RWPE2 (cell line): ENCODE data around the gene RGS12.

Experiments
- ATAC-seq: fragments of 200-7000 bp; cut with Tn5 transposase; 3 replicates; pipeline ENCODE4 v1.9.1; 2021; ENCODE audit warnings: low read depth
- DNase-seq: peaks from one replicate; pipeline ENCODE4 v3.0.0-alpha.2; 2020; ENCODE audit warnings: low spot score
- H3K27ac ChIP-seq: fragments of 450-650 bp; 2 replicates; pipeline ENCODE4 v1.5.1; 2017; ENCODE audit warnings: mild to moderate bottlenecking; ENCODE audit not compliant: poor library complexity, severe bottlenecking
- H3K27me3 ChIP-seq: fragments of 250-450 bp; sonication (Bioruptor Pico); 2 replicates; pipeline ENCODE4 v1.5.1; 2021; ENCODE audit warnings: mild to moderate bottlenecking, moderate library complexity; ENCODE audit not compliant: insufficient read depth, poor library complexity, severe bottlenecking
- H3K36me3 ChIP-seq: fragments of 250-450 bp; sonication (Bioruptor Pico); 2 replicates; pipeline ENCODE4 v1.5.1; 2020; ENCODE audit warnings: low read depth, mild to moderate bottlenecking, moderate library complexity
- H3K4me1 ChIP-seq: fragments of 250-450 bp; sonication (Bioruptor Pico); 2 replicates; pipeline ENCODE4 v1.5.1; 2021; ENCODE audit warnings: mild to moderate bottlenecking, moderate library complexity; ENCODE audit not compliant: insufficient read depth, poor library complexity, severe bottlenecking
- H3K4me3 ChIP-seq: fragments of 250-450 bp; sonication (Bioruptor Pico); 2 replicates; pipeline ENCODE4 v1.5.1; 2021; ENCODE audit warnings: mild to moderate bottlenecking, moderate library complexity; ENCODE audit not compliant: severe bottlenecking
- H3K9me3 ChIP-seq: fragments of 250-450 bp; sonication (Bioruptor Pico); 2 replicates; pipeline ENCODE4 v1.5.1; 2021; ENCODE audit warnings: mild to moderate bottlenecking, moderate library complexity; ENCODE audit not compliant: severe bottlenecking
- TF ChIP-seq, protein P1 (sequence below): fragments of 450-650 bp; IDR thresholded peaks from one replicate; pipeline ENCODE4 v1.5.1; 2017; ENCODE audit warnings: mild to moderate bottlenecking, moderate library complexity; ENCODE audit not compliant: poor library complexity, severe bottlenecking

Gene RGS12

DNA sequence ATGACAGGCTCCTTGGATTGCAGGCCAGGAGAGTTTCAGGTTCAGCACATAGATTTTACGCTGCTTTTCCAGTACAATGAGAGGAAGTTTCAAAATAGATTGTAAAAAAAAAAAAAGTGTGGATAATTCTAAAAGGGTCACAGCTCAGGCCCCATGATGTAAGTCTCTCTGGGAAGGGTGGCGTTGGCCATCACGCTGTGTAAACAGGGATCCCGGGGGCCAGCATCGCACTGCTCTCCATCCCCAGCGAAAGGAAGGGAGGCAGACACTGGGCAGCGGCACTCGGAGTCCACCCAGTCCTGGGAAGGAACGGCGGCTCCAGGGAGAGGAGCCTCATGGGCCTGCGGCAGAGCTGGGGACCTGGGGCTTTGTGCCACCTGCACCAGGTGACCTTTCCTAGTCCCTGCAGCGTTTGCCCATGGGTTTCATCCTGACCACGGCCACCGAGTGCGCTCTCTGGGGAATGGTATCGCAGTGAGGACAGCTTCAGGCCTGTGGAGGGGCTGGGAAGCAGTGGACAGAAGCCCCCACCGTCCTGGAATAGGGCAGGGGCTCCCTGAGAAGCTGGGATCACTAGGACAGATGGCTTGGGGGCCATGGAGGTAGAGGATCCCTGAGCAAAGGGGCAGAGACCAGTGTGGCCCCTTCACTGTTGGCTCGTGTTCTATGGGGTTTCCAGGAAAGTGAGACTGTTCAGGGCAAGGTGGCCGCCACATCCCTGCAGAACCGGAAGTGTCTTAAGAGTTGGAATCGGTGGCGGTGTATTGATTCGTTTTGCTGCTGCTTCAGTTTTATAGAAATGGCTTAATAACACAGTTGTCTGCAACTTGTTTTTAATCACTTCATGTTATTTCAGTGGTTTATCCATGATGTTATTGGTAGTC lies 38.9 kb downstream of the RGS12 start:
- DNase-seq = no peak
- Histone ChIP-seq H3K4me3 (no peak overlapping the region), H3K4me1 (no peaks in the 10 kb centered on the region), H3K27ac (no peak overlapping the region), H3K9me3 (no peaks in the 10 kb centered on the region), H3K27me3 (no peaks in the 10 kb centered on the region), H3K36me3 (no peaks in the 10 kb centered on the region)
- TF ChIP-seq, protein P1, sequence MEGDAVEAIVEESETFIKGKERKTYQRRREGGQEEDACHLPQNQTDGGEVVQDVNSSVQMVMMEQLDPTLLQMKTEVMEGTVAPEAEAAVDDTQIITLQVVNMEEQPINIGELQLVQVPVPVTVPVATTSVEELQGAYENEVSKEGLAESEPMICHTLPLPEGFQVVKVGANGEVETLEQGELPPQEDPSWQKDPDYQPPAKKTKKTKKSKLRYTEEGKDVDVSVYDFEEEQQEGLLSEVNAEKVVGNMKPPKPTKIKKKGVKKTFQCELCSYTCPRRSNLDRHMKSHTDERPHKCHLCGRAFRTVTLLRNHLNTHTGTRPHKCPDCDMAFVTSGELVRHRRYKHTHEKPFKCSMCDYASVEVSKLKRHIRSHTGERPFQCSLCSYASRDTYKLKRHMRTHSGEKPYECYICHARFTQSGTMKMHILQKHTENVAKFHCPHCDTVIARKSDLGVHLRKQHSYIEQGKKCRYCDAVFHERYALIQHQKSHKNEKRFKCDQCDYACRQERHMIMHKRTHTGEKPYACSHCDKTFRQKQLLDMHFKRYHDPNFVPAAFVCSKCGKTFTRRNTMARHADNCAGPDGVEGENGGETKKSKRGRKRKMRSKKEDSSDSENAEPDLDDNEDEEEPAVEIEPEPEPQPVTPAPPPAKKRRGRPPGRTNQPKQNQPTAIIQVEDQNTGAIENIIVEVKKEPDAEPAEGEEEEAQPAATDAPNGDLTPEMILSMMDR = no peak
- ATAC-seq = no peak

DNA sequence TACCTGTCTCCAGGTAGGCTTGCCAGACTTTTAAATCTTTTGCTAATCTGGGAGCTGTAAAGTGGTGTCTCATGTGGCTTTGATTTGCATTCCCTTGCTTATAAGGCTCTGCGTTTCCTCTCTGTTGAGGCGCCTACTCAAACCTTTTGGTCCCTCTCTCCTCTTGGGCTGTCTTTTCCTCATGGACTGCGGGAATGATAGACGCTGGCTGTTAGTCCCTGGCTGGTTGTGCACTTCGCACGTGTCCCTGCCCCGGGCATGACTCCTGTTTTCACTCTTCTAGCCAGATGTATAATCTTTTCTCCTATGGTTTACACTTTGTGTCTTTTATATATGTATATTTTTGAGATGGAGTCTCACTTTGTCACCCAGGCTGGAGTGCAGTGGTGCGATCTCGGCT lies 39.7 kb downstream of the RGS12 start:
- no peak for DNase-seq
- no peaks in the 10 kb centered on the region for H3K36me3 ChIP-seq
- H3K4me1 ChIP-seq = no peaks in the 10 kb centered on the region
- no peaks in the 10 kb centered on the region for H3K9me3 ChIP-seq
- no peak overlapping the region for H3K4me3 ChIP-seq
- H3K27me3 ChIP-seq = no peaks in the 10 kb centered on the region
- TF ChIP-seq, protein P1 = no peak
- H3K27ac ChIP-seq = no peak overlapping the region
- no peak for ATAC-seq

DNA sequence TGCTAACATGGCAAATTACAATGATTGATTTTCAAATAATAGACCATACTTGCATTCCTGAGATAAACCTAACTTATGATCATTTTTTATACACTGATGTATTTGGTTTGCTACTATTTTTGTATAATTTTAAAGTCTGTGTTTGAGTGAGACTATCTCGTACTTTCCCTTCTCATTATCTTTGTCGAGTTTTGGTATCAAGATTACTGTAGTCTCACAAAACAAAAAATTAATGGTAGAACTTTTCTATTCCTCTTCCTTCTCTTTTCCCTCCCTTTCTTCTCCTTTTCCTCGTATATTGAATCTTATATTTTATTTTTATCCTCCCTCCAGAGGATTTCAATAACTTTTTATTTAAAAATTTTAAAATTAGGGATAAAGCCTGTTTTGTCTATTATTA lies 41.5 kb downstream of the RGS12 start:
- H3K27me3 ChIP-seq = no peaks in the 10 kb centered on the region
- H3K36me3 ChIP-seq = no peaks in the 10 kb centered on the region
- TF ChIP-seq, protein P1 = no peak
- no peaks in the 10 kb centered on the region for H3K9me3 ChIP-seq
- H3K27ac ChIP-seq = no peak overlapping the region
- DNase-seq (no peak), ATAC-seq (no peak)
- no peaks in the 10 kb centered on the region for H3K4me1 ChIP-seq
- no peak overlapping the region for H3K4me3 ChIP-seq

DNA sequence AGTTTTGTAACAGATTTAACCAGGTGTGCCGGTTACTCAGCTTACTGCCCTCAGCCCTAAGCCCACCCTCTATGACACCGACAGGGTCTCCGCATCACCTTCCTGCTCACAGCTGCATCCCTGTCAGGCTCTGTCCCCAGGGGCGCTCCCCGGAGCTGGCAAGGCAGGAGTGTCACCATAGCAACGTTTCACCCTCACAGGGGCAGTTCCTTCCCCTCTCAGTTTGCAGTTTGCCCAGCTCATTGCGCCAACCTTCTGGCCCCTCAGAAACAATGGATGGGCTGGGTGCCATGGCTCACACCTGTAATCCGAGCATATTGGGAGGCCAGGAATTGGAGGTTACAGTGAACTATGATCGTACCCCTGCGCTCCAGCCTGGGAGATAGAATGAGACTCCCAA lies 42.6 kb downstream of the RGS12 start:
- no peak for ATAC-seq
- H3K27ac ChIP-seq = no peak overlapping the region
- H3K27me3 ChIP-seq = no peaks in the 10 kb centered on the region
- H3K4me3 ChIP-seq = no peak overlapping the region
- H3K9me3 ChIP-seq = no peaks in the 10 kb centered on the region
- DNase-seq = no peak
- TF ChIP-seq, protein P1 = no peak
- H3K4me1 ChIP-seq = no peaks in the 10 kb centered on the region
- no peaks in the 10 kb centered on the region for H3K36me3 ChIP-seq

DNA sequence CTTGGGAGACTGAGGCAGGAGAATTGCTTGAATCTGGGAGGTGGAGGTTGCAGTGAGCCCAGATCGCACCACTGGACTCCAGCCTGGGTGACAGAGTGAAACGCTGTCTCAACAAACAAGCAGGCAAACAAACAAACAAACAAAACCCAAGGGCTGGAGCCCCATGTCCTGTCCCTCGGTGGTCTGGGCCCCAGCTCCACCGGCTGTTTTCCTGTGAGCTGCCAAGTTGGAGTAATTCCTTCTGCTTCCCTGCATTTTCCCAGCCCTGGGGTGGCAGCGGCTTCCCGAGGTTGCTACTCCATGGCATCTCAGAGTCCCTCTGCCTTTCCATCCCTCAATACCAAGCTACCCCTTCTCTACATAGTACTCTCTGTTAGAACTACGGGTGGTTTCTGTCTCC lies 43.2 kb downstream of the RGS12 start:
- H3K9me3 ChIP-seq = no peaks in the 10 kb centered on the region

More for the DNA sequence above, 43.2 kb downstream of the RGS12 start:
- Histone ChIP-seq H3K36me3 (no peaks in the 10 kb centered on the region), H3K27ac (no peak overlapping the region), H3K27me3 (no peaks in the 10 kb centered on the region), H3K4me3 (no peak overlapping the region), H3K4me1 (no peaks in the 10 kb centered on the region)
- no peak for ATAC-seq
- TF ChIP-seq, protein P1 = no peak
- no peak for DNase-seq
